ENCODE results near the gene ZNF343.
A peak's percentile ranks its signal among the peaks of the same experiment; 100 is the strongest.

- TF ChIP-seq, protein P1, sequence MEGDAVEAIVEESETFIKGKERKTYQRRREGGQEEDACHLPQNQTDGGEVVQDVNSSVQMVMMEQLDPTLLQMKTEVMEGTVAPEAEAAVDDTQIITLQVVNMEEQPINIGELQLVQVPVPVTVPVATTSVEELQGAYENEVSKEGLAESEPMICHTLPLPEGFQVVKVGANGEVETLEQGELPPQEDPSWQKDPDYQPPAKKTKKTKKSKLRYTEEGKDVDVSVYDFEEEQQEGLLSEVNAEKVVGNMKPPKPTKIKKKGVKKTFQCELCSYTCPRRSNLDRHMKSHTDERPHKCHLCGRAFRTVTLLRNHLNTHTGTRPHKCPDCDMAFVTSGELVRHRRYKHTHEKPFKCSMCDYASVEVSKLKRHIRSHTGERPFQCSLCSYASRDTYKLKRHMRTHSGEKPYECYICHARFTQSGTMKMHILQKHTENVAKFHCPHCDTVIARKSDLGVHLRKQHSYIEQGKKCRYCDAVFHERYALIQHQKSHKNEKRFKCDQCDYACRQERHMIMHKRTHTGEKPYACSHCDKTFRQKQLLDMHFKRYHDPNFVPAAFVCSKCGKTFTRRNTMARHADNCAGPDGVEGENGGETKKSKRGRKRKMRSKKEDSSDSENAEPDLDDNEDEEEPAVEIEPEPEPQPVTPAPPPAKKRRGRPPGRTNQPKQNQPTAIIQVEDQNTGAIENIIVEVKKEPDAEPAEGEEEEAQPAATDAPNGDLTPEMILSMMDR (IDR thresholded peaks at IDR 0.05), result peak; percentile 97
- no peak for TF ChIP-seq EZH2 (IDR thresholded peaks at IDR 0.05; ENCODE audit: borderline replicate concordance, insufficient read depth, low read depth, low read length, poor library complexity, severe bottlenecking)
Measured at GRCh38 chr20:2523919-2524708, 15.4 kb upstream of the ZNF343 start.
